HG02970 (cell line): ENCODE data around the gene CIAPIN1.

Experiments
- ATAC-seq: cut with Tn5 transposase; IDR thresholded peaks from one replicate; pipeline ENCODE4 v1.9.1; 2021; ENCODE audit warnings: mild to moderate bottlenecking, moderate library complexity, moderate number of reproducible peaks; ENCODE audit not compliant: unreplicated experiment, low FRiP score

CIAPIN1 gene

GRCh38 chr16:57387598-57388354, 59.4 kb downstream of the CIAPIN1 start:
- no peak for ATAC-seq

DNA sequence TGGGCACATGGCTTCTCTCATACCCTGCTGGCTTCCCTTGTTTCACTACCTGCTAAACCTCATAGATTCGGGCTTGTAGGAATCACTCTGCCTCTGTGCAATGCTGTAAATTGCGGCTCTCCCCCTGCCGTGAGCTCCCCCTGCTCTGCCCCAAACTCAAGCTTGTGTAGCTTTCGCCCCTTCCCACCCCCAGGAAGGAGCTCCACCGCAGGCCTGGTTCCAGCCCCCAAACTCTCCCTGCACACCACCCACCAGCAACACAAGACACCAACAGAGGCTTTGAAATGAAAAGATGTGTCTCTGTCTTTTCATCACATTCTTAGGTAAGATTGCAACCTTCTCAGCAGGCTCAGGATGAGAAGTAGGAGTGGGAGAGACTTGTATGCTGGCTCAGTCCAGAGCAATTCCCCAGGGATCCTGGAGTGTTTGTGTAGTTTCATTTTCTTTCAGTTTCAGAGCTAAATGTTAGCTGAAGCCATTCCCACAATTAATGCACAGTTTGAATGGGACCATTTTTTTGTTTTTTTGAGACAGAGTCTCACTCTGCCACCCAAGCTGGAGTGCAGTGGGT, 60.7 kb downstream of the CIAPIN1 start:
- ATAC-seq: no peak

GRCh38 chr16:57385083-57385482, 62.1 kb downstream of the CIAPIN1 start:
- ATAC-seq: no peak

GRCh38 chr16:57384248-57385070, 62.7 kb downstream of the CIAPIN1 start:
- ATAC-seq: no peak

DNA sequence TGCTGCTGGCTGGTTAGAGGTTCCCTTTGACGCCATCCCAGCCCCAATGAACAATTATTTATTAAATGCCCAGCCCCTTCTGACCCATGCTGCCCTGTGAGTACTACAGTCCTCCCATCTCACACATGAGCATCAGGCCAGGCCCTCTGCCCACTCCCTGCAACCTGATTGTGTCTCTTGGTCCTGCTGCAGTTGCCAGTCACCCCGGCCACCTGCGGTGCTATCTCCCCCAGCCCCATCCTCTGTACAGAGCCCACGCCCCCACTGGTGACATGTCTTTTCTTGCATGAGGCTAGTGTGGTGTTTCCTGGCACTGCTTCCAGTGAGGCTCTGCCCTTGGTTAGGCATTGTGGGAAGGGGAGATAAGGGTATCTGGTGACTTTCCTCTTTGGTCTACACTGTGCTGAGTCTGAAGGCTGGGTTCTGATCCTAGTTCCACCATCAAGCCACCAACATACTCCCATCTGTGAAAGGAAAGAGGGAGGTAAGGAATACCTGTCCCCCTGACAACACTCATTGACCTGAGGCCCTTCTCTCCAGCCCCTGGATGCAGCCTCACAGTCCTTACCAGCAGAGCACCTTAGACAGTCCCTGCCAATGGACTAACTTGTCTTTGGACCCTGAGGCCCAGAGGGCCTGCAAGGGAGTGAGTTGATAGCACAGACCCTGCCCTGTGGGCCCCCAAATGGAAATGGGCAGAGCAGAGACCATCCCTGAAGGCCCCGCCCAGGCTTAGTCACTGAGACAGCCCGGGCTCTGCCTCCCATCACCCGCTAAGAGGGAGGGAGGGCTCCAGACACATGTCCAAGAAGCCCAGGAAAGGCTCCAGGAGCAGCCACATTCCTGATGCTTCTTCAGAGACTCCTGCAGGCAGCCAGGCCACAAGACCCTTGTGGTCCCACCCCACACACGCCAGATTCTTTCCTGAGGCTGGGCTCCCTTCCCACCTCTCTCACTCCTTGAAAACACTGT, 63.6 kb downstream of the CIAPIN1 start:
- ATAC-seq: no peak

- no peak for ATAC-seq
Measured at GRCh38 chr16:57382535-57383275, 64.5 kb downstream of the CIAPIN1 start.

GRCh38 chr16:57381791-57382534, 65.2 kb downstream of the CIAPIN1 start:
- ATAC-seq: no peak

GRCh38 chr16:57380671-57381462, 66.3 kb downstream of the CIAPIN1 start:
- no peak for ATAC-seq

- no peak for ATAC-seq
Measured at GRCh38 chr16:57379579-57379978, 67.6 kb downstream of the CIAPIN1 start.
